Measurements from ENCODE around the gene PHF3. TPM values are rescaled to one million over a fixed set of nuclear protein-coding genes. Genes with fewer than 3 reads are reported as not detected.
"Not testable (repeated sequence)": the region's sequence is repeated elsewhere in the genome, so short reads cannot be mapped to it uniquely, and the experiment has no call there.

Gene PHF3
- polyA plus RNA-seq, 4 donors = 55.0 to 69.6 (median 60.6) TPM

GRCh38 chr6:63690221-63690620 is 54.6 kb downstream of the PHF3 start:
- no peak for DNase-seq (ENCODE audit: low read depth in 4 of 4, low spot score in 3 of 4)

- no peak for DNase-seq (ENCODE audit: low read depth in 4 of 4, low spot score in 3 of 4)
Observed at GRCh38 chr6:63705707-63706106, 70.1 kb downstream of the PHF3 start.

GRCh38 chr6:63706630-63707029 is 71.0 kb downstream of the PHF3 start:
- no peak for DNase-seq (ENCODE audit: low read depth in 4 of 4, low spot score in 3 of 4)

GRCh38 chr6:63708631-63709030 is 73.0 kb downstream of the PHF3 start:
- DNase-seq (ENCODE audit: low read depth in 4 of 4, low spot score in 3 of 4) = no peak

- DNase-seq (ENCODE audit: low read depth in 4 of 4, low spot score in 3 of 4) = no peak
Observed at GRCh38 chr6:63709148-63709547, 73.5 kb downstream of the PHF3 start.

- no peak for DNase-seq (ENCODE audit: low read depth in 4 of 4, low spot score in 3 of 4)
Observed at GRCh38 chr6:63713332-63713731, 77.7 kb downstream of the PHF3 start.

GRCh38 chr6:63714091-63714490 is 78.5 kb downstream of the PHF3 start:
- DNase-seq (ENCODE audit: low read depth in 4 of 4, low spot score in 3 of 4) = no peak

- DNase-seq (ENCODE audit: low read depth in 4 of 4, low spot score in 3 of 4) = no peak
Observed at GRCh38 chr6:63716169-63716568, 80.6 kb downstream of the PHF3 start.

GRCh38 chr6:63721181-63721580 is 85.6 kb downstream of the PHF3 start:
- no peak for DNase-seq (ENCODE audit: low read depth in 4 of 4, low spot score in 3 of 4)

GRCh38 chr6:63724721-63725120 is 89.1 kb downstream of the PHF3 start:
- DNase-seq (ENCODE audit: low read depth in 4 of 4, low spot score in 3 of 4) = no peak

GRCh38 chr6:63730311-63730710 is 94.7 kb downstream of the PHF3 start:
- no peak for DNase-seq (ENCODE audit: low read depth in 4 of 4, low spot score in 3 of 4)

GRCh38 chr6:63731930-63732329 is 96.3 kb downstream of the PHF3 start:
- no peak for DNase-seq (ENCODE audit: low read depth in 4 of 4, low spot score in 3 of 4)

GRCh38 chr6:63732336-63732735 is 96.7 kb downstream of the PHF3 start:
- DNase-seq (ENCODE audit: low read depth in 4 of 4, low spot score in 3 of 4) = no peak

GRCh38 chr6:63734923-63735322 is 99.3 kb downstream of the PHF3 start:
- no peak for DNase-seq (ENCODE audit: low read depth in 4 of 4, low spot score in 3 of 4)

- DNase-seq (ENCODE audit: low read depth in 4 of 4, low spot score in 3 of 4) = not testable (repeated sequence)
Observed at GRCh38 chr6:63738190-63738589, 102.6 kb downstream of the PHF3 start.

- DNase-seq (ENCODE audit: low read depth in 4 of 4, low spot score in 3 of 4) = no peak
Observed at GRCh38 chr6:63739094-63739687, 103.6 kb downstream of the PHF3 start.

- no peak for DNase-seq (ENCODE audit: low read depth in 4 of 4, low spot score in 3 of 4)
Observed at GRCh38 chr6:63740709-63741108, 105.1 kb downstream of the PHF3 start.

GRCh38 chr6:63742060-63742459 is 106.5 kb downstream of the PHF3 start:
- DNase-seq (ENCODE audit: low read depth in 4 of 4, low spot score in 3 of 4) = no peak

- no peak for DNase-seq (ENCODE audit: low read depth in 4 of 4, low spot score in 3 of 4)
Observed at GRCh38 chr6:63743691-63744090, 108.1 kb downstream of the PHF3 start.

- DNase-seq (ENCODE audit: low read depth in 4 of 4, low spot score in 3 of 4) = no peak
Observed at GRCh38 chr6:63744810-63745209, 109.2 kb downstream of the PHF3 start.

- no peak for DNase-seq (ENCODE audit: low read depth in 4 of 4, low spot score in 3 of 4)
Observed at GRCh38 chr6:63745784-63746183, 110.2 kb downstream of the PHF3 start.

GRCh38 chr6:63750400-63750799 is 114.8 kb downstream of the PHF3 start:
- no peak for DNase-seq (ENCODE audit: low read depth in 4 of 4, low spot score in 3 of 4)

GRCh38 chr6:63757275-63757674 is 121.7 kb downstream of the PHF3 start:
- not testable (repeated sequence) for DNase-seq (ENCODE audit: low read depth in 4 of 4, low spot score in 3 of 4)
